Right lobe of liver (tissue), 6 donors: ENCODE data around the gene CAMK2D. TPM values are rescaled to one million over a fixed set of nuclear protein-coding genes. Genes with fewer than 3 reads are reported as not detected.
A peak's percentile ranks its signal among the peaks of the same experiment; 100 is the strongest.

Experiments used
- ATAC-seq, 4 donors: fragments of 200-7000 bp; cut with Tn5 transposase; one replicate each; pipeline ENCODE4 v1.9.1; 2020; ENCODE audit warnings: mild to moderate bottlenecking in 4 of 4, moderate library complexity in 4 of 4
- DNase-seq, 3 donors: peaks; one replicate each; pipeline ENCODE4 v3.0.0-alpha.2; 2020
- H3K27ac ChIP-seq, 3 donors: fragments of 200-600 bp; one replicate each; pipeline ENCODE4 v1.8.0; 2022
- H3K27me3 ChIP-seq, 2 donors: fragments of 200-600 bp; one replicate each; pipeline ENCODE4 v1.8.0; 2022
- H3K36me3 ChIP-seq, 4 donors: fragments of 200-600 bp; sonication (generic) in 1 of 4; one replicate each; pipeline versions ENCODE4 v1.5.1 to v1.8.0; 2017 to 2022; ENCODE audit warnings: control low read depth in 1 of 4
- H3K4me1 ChIP-seq, 4 donors: fragments of 200-600 bp; sonication (generic) in 1 of 4; one replicate each; pipeline versions ENCODE4 v1.5.1 to v1.8.0; 2017 to 2022; ENCODE audit warnings: control low read depth in 1 of 4
- H3K4me3 ChIP-seq, 3 donors: fragments of 200-600 bp; one replicate each; pipeline ENCODE4 v1.8.0; 2022
- H3K9me3 ChIP-seq, 4 donors: fragments of 200-600 bp; sonication (generic) in 1 of 4; one replicate each; pipeline versions ENCODE4 v1.5.1 to v1.8.0; 2017 to 2022; ENCODE audit warnings: control low read depth in 1 of 4
- POLR2A ChIP-seq: fragments of 450-650 bp; IDR thresholded peaks from one replicate; pipeline ENCODE4 v1.6.1; 2017; ENCODE audit warnings: antibody characterized with exemption, mild to moderate bottlenecking
- WGBS: methylation state at CpG from one replicate; pipeline ENCODE4 v1.1.6; 2018; ENCODE audit warnings: low coverage, low lambda C conversion rate; ENCODE audit not compliant: insufficient coverage; ENCODE audit errors: missing lambda C conversion rate; 5-methylcytosine and 5-hydroxymethylcytosine counted together
- intact Hi-C, 2 donors: fragments of 100-400 bp; cut with DNase I; formaldehyde crosslinking; loops; one replicate each; pipeline versions ENCODE4 v1.11.2 to v1.14.1; 2022
- total RNA-seq, 6 experiments: library from RNA; depleted of rRNA in 2 of 6; stranded (reverse); fragments of >200 nt in 2 of 6; fragmentation: NEBNext Ultra II Directional in 3 of 6; extraction: Animal tissue kit (Norgen Biotek cat#: 25700) in 3 of 6; gene quantifications; one replicate each; pipeline versions ENCODE4 v1.1.0 to v1.2.4, GENCODE V29; 2016 to 2023
- TF ChIP-seq, protein P1 (sequence below), 4 donors: fragments of 200-600 bp in 3 of 4; fragments of 450-650 bp in 1 of 4; IDR thresholded peaks; one replicate each; pipeline versions ENCODE4 v1.5.1 to v1.8.0; 2016 to 2022; ENCODE audit warnings: antibody characterized with exemption in 4 of 4, mild to moderate bottlenecking in 2 of 4
- donor health status: DM: no; HTN: yes; CAD: no.
- donor health status: DM: no; HTN: no; CAD: no.
- donor health status: DM: no; HTN: no; CAD: no.
- donor health status: DM: no; HTN: yes; CAD: no.
- donor health status: DM: no; HTN: yes; CAD: no.

Gene CAMK2D
- total RNA-seq, 6 experiments from 2014 or later, result 17.0 to 30.6 (median 22.6) TPM

DNA sequence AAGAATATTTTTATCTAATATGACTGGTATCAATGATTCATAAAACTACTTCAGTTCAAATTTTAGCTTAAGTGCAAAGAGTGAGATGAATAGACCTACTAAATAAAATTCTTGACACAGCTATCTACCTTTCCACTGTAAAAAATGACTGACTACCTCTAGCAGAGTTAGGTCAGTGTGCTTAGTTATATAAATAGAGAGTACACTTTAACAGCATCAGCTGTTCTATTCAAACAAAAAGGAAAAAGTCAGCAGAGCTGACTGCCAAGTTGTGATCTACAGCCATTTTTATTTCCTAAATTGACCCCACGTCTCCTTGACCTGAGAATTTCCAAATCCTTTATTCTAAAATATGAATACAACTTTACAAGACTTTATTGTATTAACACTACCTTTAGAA lies 262.4 kb downstream of the CAMK2D start:
- DNase-seq, result no peak
- Histone ChIP-seq H3K27me3 (no peaks in the 10 kb centered on the region), H3K27ac (peak overlapping the region in 1 of 3 donors; percentile 46), H3K4me1 (peaks cover 0 to 19% (median 0%) of the 10 kb centered on the region in 4 donors), H3K36me3 (no peaks in the 10 kb centered on the region), H3K9me3 (no peaks in the 10 kb centered on the region), H3K4me3 (no peak overlapping the region)
- TF ChIP-seq, protein P1, sequence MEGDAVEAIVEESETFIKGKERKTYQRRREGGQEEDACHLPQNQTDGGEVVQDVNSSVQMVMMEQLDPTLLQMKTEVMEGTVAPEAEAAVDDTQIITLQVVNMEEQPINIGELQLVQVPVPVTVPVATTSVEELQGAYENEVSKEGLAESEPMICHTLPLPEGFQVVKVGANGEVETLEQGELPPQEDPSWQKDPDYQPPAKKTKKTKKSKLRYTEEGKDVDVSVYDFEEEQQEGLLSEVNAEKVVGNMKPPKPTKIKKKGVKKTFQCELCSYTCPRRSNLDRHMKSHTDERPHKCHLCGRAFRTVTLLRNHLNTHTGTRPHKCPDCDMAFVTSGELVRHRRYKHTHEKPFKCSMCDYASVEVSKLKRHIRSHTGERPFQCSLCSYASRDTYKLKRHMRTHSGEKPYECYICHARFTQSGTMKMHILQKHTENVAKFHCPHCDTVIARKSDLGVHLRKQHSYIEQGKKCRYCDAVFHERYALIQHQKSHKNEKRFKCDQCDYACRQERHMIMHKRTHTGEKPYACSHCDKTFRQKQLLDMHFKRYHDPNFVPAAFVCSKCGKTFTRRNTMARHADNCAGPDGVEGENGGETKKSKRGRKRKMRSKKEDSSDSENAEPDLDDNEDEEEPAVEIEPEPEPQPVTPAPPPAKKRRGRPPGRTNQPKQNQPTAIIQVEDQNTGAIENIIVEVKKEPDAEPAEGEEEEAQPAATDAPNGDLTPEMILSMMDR (IDR thresholded peaks at IDR 0.05), result no peak
- no peak for TF ChIP-seq POLR2A
- WGBS, result 16% methylated on average over 1 of the region's 1 CpG
- intact Hi-C loops, result no loop called here
- ATAC-seq, result peak; percentile 88 to 96 (median 94)

DNA sequence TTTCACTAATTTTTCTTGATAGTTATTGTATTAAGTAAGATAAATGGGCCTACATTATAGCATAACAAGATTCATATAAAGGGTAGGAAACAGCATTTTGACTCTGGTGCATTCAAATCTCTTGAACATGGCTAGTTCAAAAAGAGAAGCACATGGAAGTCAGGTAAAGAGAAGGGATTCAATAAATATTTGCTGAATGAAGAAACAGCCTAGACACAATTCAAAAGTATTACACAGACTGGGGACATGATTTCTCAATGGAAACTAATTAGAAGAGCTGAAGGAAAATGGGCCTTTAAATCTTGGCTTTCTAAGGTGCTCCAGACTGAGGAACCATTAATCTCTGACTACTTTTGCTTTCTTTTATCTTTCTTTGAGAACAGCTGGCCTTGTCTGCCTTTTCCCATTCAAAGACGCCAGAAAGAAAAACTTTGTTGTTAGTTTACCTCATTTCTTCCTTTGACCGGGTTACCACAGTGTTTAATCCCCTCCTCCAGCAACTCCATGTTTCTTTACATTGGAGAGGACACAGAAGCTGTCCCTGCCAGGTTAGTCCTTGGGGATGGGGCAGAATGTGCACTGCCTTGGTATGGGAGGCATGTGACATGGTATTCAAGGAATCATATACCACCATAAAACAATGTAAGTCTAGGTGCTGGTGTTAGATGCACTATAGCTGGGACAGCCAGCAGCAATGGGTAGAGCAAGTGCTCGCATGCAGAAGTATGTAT lies 264.2 kb downstream of the CAMK2D start:
- ATAC-seq, result peak in 3 of 4 donors; percentile 56 to 76 (median 61)
- 77% methylated on average over 3 of the region's 3 CpGs for WGBS
- Histone ChIP-seq H3K4me1 (peaks cover 0 to 19% (median 0%) of the 10 kb centered on the region in 4 donors), H3K4me3 (no peak overlapping the region), H3K36me3 (no peaks in the 10 kb centered on the region), H3K9me3 (no peaks in the 10 kb centered on the region), H3K27me3 (no peaks in the 10 kb centered on the region), H3K27ac (peak overlapping the region in 1 of 3 donors; percentile 12)
- DNase-seq, result no peak
- TF ChIP-seq, protein P1 (IDR thresholded peaks at IDR 0.05), result no peak
- no peak for TF ChIP-seq POLR2A
- intact Hi-C loops, result no loop called here

GRCh38 chr4:113496698-113497097 lies 264.8 kb downstream of the CAMK2D start:
- 84% methylated on average over 2 of the region's 2 CpGs for WGBS
- no peaks in the 10 kb centered on the region for H3K36me3 ChIP-seq
- ATAC-seq, result no peak
- no peaks in the 10 kb centered on the region for H3K9me3 ChIP-seq
- no peaks in the 10 kb centered on the region for H3K27me3 ChIP-seq
- peaks cover 0 to 19% (median 0%) of the 10 kb centered on the region in 4 donors for H3K4me1 ChIP-seq
- TF ChIP-seq, protein P1 (IDR thresholded peaks at IDR 0.05), result no peak
- TF ChIP-seq POLR2A, result no peak
- H3K4me3 ChIP-seq, result no peak overlapping the region
- intact Hi-C loops, result no loop called here
- no peak for DNase-seq
- no peak overlapping the region for H3K27ac ChIP-seq

DNA sequence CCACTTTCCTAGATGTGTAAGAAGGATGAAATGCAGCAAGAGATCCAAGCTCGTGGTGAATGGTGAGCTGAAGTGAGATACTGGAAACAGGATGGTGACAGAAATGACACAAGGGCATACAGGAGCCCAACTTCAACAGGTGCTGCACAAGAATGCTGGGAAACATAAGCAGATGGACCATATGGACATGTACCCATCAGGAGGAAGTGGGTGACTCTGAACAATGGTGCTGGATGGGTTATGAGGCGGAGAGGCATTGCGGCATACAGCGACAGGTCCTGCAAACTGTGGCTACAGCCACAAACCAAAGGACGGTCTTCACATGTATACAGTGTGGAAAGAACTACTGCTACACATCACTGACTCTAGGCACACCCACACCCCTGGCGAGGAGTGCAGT lies 265.7 kb downstream of the CAMK2D start:
- Histone ChIP-seq H3K27me3 (no peaks in the 10 kb centered on the region), H3K4me3 (no peak overlapping the region), H3K27ac (no peak overlapping the region), H3K36me3 (no peaks in the 10 kb centered on the region), H3K4me1 (peaks cover 0 to 19% (median 0%) of the 10 kb centered on the region in 4 donors), H3K9me3 (no peaks in the 10 kb centered on the region)
- TF ChIP-seq, protein P1 (IDR thresholded peaks at IDR 0.05), result no peak
- TF ChIP-seq POLR2A, result no peak
- intact Hi-C loops, result no loop called here
- WGBS, result 100% methylated on average over 6 of the region's 6 CpGs
- no peak for ATAC-seq
- no peak for DNase-seq
